ENCODE data around the gene PLEKHA6.

DNA sequence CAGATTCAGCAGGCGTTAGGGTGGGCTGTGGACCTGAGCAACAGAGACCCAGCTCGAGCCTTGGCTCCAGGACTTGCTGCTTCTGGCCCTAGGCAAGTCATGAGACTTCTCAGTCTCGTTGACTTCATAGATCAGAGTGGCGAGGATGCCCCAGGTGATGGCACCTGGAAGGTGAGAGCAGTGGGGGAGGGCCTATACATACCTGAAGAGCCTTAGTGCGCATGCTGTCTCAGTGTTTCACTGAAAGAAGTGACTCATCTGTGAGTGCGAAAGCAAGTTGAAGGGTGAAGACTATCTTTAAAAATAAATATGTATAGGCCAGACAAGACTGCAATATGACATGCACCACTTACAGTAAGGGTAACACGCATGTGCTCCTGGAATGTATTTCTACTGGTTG, 10.1 kb downstream of the PLEKHA6 start:
- TF ChIP-seq, protein P1, sequence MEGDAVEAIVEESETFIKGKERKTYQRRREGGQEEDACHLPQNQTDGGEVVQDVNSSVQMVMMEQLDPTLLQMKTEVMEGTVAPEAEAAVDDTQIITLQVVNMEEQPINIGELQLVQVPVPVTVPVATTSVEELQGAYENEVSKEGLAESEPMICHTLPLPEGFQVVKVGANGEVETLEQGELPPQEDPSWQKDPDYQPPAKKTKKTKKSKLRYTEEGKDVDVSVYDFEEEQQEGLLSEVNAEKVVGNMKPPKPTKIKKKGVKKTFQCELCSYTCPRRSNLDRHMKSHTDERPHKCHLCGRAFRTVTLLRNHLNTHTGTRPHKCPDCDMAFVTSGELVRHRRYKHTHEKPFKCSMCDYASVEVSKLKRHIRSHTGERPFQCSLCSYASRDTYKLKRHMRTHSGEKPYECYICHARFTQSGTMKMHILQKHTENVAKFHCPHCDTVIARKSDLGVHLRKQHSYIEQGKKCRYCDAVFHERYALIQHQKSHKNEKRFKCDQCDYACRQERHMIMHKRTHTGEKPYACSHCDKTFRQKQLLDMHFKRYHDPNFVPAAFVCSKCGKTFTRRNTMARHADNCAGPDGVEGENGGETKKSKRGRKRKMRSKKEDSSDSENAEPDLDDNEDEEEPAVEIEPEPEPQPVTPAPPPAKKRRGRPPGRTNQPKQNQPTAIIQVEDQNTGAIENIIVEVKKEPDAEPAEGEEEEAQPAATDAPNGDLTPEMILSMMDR (IDR thresholded peaks at IDR 0.05), result no peak
- TF ChIP-seq POLR2A (IDR thresholded peaks at IDR 0.05), result no peak

Data from testis (tissue), 2 donors.